ENCODE results near the gene TP53BP2. TPM values are rescaled to one million over a fixed set of nuclear protein-coding genes. Genes with fewer than 3 reads are reported as not detected.
"Not testable (repeated sequence)": the region's sequence is repeated elsewhere in the genome, so short reads cannot be mapped to it uniquely, and the experiment has no call there.

The TP53BP2 gene
- total RNA-seq, 4 donors from 2014 or later = 25.6 to 66.7 (median 50.8) TPM

DNA sequence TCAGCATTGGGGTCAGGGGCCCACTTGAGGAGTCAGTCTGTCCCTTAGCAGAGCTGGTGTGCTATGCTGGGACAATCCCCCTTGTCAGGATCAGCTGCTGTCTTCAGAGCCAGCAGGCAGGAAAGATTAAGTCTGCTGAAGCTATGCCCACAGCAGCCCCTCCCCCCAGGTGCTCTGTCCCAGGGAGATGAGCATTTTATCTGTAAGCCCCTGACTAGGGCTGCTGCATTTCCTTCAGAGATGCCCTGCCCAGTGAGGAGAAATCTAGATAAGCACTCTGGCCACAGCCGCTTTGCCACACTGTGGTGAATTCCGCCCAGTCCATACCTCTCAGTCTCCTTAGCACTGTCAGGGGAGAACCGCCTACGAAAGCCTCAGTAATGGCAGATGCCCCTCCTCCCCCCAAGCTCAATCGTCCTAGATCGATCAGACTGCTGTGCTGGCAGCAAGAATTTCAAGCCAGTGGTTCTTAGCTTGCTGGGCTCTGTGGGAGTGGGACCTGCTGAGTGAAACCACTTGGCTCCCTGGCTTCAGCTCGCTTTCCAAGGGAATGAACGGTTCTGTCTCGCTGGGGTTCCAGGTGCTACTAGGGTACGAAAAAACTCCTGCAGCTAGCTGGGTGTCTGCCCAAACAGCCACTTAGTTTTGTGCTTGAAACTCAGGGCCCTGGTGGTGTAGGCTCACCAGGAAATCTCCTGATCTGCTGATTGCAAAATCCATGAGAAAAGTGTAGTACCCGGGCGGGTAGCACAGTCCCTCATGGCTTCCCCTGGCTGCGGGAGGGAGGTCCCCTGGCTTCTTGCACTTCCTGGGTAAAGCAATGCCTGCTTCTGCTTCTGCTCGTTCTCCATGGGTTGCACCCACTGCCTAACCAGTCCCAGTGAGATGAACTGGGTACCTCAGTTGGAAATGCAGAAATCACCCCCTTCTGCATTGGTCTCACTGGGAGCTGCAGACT, 25.1 kb upstream of the TP53BP2 start:
- DNase-seq = no peak
- Histone ChIP-seq H3K9me3 (no peaks in the 10 kb centered on the region), H3K27me3 (no peaks in the 10 kb centered on the region), H3K4me1 (no peaks in the 10 kb centered on the region), H3K27ac (no peak overlapping the region), H3K4me3 (no peak overlapping the region), H3K36me3 (no peaks in the 10 kb centered on the region)
- intact Hi-C loops (cut with DNase I; ENCODE audit: low total_unique reads) = no loop called here
- TF ChIP-seq, protein P1, sequence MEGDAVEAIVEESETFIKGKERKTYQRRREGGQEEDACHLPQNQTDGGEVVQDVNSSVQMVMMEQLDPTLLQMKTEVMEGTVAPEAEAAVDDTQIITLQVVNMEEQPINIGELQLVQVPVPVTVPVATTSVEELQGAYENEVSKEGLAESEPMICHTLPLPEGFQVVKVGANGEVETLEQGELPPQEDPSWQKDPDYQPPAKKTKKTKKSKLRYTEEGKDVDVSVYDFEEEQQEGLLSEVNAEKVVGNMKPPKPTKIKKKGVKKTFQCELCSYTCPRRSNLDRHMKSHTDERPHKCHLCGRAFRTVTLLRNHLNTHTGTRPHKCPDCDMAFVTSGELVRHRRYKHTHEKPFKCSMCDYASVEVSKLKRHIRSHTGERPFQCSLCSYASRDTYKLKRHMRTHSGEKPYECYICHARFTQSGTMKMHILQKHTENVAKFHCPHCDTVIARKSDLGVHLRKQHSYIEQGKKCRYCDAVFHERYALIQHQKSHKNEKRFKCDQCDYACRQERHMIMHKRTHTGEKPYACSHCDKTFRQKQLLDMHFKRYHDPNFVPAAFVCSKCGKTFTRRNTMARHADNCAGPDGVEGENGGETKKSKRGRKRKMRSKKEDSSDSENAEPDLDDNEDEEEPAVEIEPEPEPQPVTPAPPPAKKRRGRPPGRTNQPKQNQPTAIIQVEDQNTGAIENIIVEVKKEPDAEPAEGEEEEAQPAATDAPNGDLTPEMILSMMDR (IDR thresholded peaks at IDR 0.05) = no peak
- no peak for TF ChIP-seq POLR2A (IDR thresholded peaks at IDR 0.05)

DNA sequence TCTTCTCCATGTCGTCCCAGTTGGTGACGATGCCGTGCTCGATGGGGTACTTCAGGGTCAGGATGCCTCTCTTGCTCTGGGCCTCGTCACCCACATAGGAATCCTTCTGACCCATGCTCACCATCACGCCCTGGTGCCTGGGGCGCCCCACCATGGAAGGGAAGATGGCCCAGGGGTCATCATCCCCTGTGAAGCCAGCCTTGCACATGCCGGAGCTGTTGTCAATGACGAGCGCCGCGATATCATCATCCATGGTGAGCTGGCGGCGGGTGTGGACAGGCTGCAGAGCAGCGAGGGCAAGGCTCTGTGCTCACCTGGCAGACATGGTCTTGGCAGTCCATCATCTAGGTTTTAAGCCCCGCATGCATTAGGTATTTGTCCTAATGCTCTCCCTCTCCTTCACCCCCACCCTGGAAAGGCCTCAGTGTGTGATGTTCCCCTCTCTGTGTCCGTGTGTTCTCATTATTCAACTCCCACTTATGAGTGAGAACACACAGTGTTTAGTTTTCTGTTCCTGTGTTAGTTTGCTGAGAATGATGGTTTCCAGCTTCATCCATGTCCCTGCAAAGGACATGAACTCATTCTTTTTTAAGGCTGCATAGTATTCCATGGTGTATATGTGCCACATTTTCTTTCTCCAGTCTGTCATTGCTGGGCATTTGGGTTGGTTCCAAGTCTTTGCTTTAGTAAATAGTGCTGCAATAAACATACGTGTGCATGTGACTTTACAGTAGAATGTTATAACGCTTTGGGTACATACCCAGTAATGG, 19.0 kb upstream of the TP53BP2 start:
- H3K4me1 ChIP-seq; H3K36me3 ChIP-seq; intact Hi-C loops (cut with DNase I; ENCODE audit: low total_unique reads); DNase-seq; H3K27me3 ChIP-seq; H3K9me3 ChIP-seq; H3K27ac ChIP-seq; H3K4me3 ChIP-seq: not testable (repeated sequence)

DNA sequence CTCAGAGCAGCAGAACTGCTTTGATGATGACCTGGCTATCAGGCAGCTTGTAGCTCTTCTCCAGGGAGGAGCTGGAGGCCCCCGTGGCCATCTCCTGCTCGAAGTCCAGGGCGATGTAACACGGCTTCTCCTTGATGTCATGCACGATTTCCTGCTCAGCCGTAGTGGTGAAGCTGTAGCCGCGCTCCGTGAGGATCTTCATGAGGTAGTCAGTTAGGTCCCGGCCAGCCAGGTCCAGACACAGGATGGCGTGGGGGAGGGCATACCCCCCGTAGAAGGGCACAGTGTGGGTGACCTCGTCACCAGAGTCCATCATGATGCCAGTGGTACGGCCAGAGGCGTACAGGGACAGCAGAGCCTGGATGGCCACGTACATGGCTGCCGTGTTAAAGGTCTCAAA, 18.3 kb upstream of the TP53BP2 start:
- TF ChIP-seq, protein P1 (IDR thresholded peaks at IDR 0.05) = no peak
- no peak for TF ChIP-seq POLR2A (IDR thresholded peaks at IDR 0.05)
- intact Hi-C loops (cut with DNase I; ENCODE audit: low total_unique reads) = no loop called here
- DNase-seq = no peak
- no peaks in the 10 kb centered on the region for H3K27me3 ChIP-seq
- no peak overlapping the region for H3K27ac ChIP-seq
- H3K36me3 ChIP-seq = no peaks in the 10 kb centered on the region
- no peaks in the 10 kb centered on the region for H3K4me1 ChIP-seq
- H3K4me3 ChIP-seq = no peak overlapping the region
- H3K9me3 ChIP-seq = no peaks in the 10 kb centered on the region

DNA sequence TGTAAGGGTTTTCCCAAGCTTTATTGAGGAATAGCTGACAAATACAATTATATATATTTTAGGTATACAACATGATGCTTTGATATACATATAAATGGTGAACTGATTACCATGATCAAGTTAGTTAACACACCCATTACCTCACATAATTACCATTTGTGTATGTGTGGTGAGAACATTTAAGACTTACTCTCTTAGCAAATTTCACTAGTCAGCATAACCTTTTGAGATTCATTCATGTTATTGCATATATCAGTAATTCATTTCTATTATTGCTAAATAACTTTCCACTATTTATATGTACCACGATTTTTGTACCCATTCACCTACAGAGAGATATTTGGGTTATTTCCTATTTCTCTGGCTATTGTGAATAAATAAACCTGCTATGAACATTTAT, 16.2 kb upstream of the TP53BP2 start:
- intact Hi-C loops (cut with DNase I; ENCODE audit: low total_unique reads) = no loop called here
- Histone ChIP-seq H3K4me1 (no peaks in the 10 kb centered on the region), H3K9me3 (no peaks in the 10 kb centered on the region), H3K27me3 (no peaks in the 10 kb centered on the region), H3K36me3 (no peaks in the 10 kb centered on the region), H3K27ac (no peak overlapping the region), H3K4me3 (no peak overlapping the region)
- TF ChIP-seq POLR2A (IDR thresholded peaks at IDR 0.05) = no peak
- TF ChIP-seq, protein P1 (IDR thresholded peaks at IDR 0.05) = no peak
- no peak for DNase-seq

DNA sequence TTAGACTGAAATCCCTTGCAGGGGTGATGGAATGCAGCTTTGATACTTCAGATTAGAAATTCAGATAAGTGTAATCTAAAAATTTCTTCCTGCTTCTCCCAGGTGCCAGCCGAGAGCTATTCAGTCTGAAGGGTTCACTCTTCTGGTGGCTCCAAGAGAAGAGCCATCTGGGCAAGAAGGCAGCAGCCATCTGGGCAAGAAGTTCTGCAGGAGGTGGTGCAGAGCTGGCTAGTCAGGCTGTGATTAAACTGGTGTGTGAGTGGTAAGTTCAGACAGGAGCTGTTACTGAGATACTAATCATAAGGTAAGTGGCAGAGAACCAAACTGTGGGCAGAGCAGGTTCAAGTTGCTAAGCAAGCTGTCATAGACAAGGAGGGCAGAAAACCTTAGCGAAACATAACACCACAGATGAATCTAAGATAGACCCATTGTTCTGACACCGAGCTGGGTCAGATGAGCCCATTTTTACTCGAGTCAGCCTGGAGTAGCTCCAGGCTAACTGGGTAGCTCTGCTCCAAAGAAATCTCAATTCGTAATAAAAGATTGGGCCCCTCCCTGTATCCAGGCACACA, 14.4 kb upstream of the TP53BP2 start:
- Histone ChIP-seq H3K4me1 (no peaks in the 10 kb centered on the region), H3K27ac (no peak overlapping the region), H3K9me3 (no peaks in the 10 kb centered on the region), H3K36me3 (no peaks in the 10 kb centered on the region), H3K27me3 (no peaks in the 10 kb centered on the region), H3K4me3 (no peak overlapping the region)
- intact Hi-C loops (cut with DNase I; ENCODE audit: low total_unique reads) = no loop called here
- DNase-seq = no peak
- TF ChIP-seq, protein P1 (IDR thresholded peaks at IDR 0.05) = no peak
- TF ChIP-seq POLR2A (IDR thresholded peaks at IDR 0.05) = no peak

Data from uterus (tissue), 4 donors.